H9 (cell line): ENCODE results near the gene TENM4. TPM values are rescaled to one million over a fixed set of nuclear protein-coding genes. Genes with fewer than 3 reads are reported as not detected.

ENCODE experiments used
- DNase-seq: peaks from one replicate; pipeline ENCODE4 v3.0.0-alpha.2; 2017
- H2AFZ ChIP-seq: one replicate; pipeline ENCODE4 v1.6.1; 2013; ENCODE audit warnings: mild to moderate bottlenecking, low read length, control low read depth, moderate library complexity
- H2AK5ac ChIP-seq: 2 replicates; pipeline ENCODE4 v1.6.1; 2013; ENCODE audit warnings: low read length, control low read depth, mixed read lengths; ENCODE audit not compliant: insufficient read length
- H2BK120ac ChIP-seq: one replicate; pipeline ENCODE4 v1.6.1; 2013; ENCODE audit warnings: low read depth, mild to moderate bottlenecking, low read length, control low read depth, inconsistent platforms; ENCODE audit not compliant: poor library complexity, severe bottlenecking
- H2BK12ac ChIP-seq: 2 replicates; pipeline ENCODE4 v1.6.1; 2013; ENCODE audit warnings: low read length, control low read depth, mixed read lengths, low read depth; ENCODE audit not compliant: insufficient read length
- H2BK15ac ChIP-seq: 2 replicates; pipeline ENCODE4 v1.6.1; 2013; ENCODE audit warnings: low read depth, low read length, control low read depth
- H2BK20ac ChIP-seq: one replicate; pipeline ENCODE4 v1.6.1; 2013; ENCODE audit warnings: low read depth, mild to moderate bottlenecking, low read length, control low read depth, inconsistent platforms; ENCODE audit not compliant: poor library complexity, severe bottlenecking
- H2BK5ac ChIP-seq: 2 replicates; pipeline ENCODE4 v1.6.1; 2013; ENCODE audit warnings: low read length, control low read depth, mixed read lengths; ENCODE audit not compliant: insufficient read length
- H3K14ac ChIP-seq: 2 replicates; pipeline ENCODE4 v1.6.1; 2013; ENCODE audit warnings: low read length, control low read depth; ENCODE audit not compliant: insufficient read depth
- H3K18ac ChIP-seq: 2 replicates; pipeline ENCODE4 v1.6.1; 2013; ENCODE audit warnings: low read depth, mild to moderate bottlenecking, mixed read lengths, low read length, control low read depth; ENCODE audit not compliant: insufficient read length
- H3K23ac ChIP-seq: 2 replicates; pipeline ENCODE4 v1.6.1; 2013; ENCODE audit warnings: low read length, control low read depth, mixed read lengths, low read depth; ENCODE audit not compliant: insufficient read length
- H3K23me2 ChIP-seq: 2 replicates; pipeline ENCODE4 v1.6.1; 2013; ENCODE audit warnings: low read depth, mild to moderate bottlenecking, mixed read lengths, low read length, control low read depth; ENCODE audit not compliant: insufficient read length, poor library complexity, severe bottlenecking
- H3K27ac ChIP-seq: 2 replicates; pipeline ENCODE4 v1.5.1; 2013; ENCODE audit warnings: low read length, control low read depth, mixed read lengths, low read depth; ENCODE audit not compliant: insufficient read length
- H3K27me3 ChIP-seq: 2 replicates; pipeline ENCODE4 v1.6.1; 2013; ENCODE audit warnings: low read length, control low read depth, inconsistent platforms; ENCODE audit not compliant: insufficient read depth
- H3K4ac ChIP-seq: 2 replicates; pipeline ENCODE4 v1.6.1; 2013; ENCODE audit warnings: low read depth, mild to moderate bottlenecking, control low read depth, inconsistent platforms, low read length, moderate library complexity
- H3K4me1 ChIP-seq: 2 replicates; pipeline ENCODE4 v1.6.1; 2013; ENCODE audit warnings: low read length, control low read depth, inconsistent platforms; ENCODE audit not compliant: insufficient read depth
- H3K4me2 ChIP-seq: 2 replicates; pipeline ENCODE4 v1.6.1; 2013; ENCODE audit warnings: low read length, control low read depth, mixed read lengths; ENCODE audit not compliant: insufficient read length, insufficient read depth
- H3K56ac ChIP-seq: 2 replicates; pipeline ENCODE4 v1.6.1; 2013; ENCODE audit warnings: low read depth, mild to moderate bottlenecking, mixed read lengths, low read length, control low read depth; ENCODE audit not compliant: insufficient read length
- H3K79me1 ChIP-seq: 2 replicates; pipeline ENCODE4 v1.6.1; 2013; ENCODE audit warnings: low read depth, mild to moderate bottlenecking, moderate library complexity, low read length, control low read depth, inconsistent platforms; ENCODE audit not compliant: insufficient read depth, poor library complexity, severe bottlenecking
- H3K79me2 ChIP-seq: 2 replicates; pipeline ENCODE4 v1.6.1; 2013; ENCODE audit warnings: low read length, control low read depth, inconsistent platforms; ENCODE audit not compliant: insufficient read depth
- H3K9ac ChIP-seq: 2 replicates; pipeline ENCODE4 v1.6.1; 2013; ENCODE audit warnings: low read length, control low read depth, mixed read lengths; ENCODE audit not compliant: insufficient read length; ENCODE audit errors: extremely low read depth
- H3K9me3 ChIP-seq: one replicate; pipeline ENCODE4 v1.6.1; 2013; ENCODE audit warnings: low read depth, low read length, inconsistent platforms; ENCODE audit not compliant: control insufficient read depth
- H3T11ph ChIP-seq: one replicate; pipeline ENCODE4 v1.6.1; 2013; ENCODE audit warnings: mild to moderate bottlenecking, low read length, control low read depth, inconsistent platforms
- H4K20me1 ChIP-seq: one replicate; pipeline ENCODE4 v1.6.1; 2013; ENCODE audit not compliant: control insufficient read depth, insufficient read length, insufficient read depth
- H4K5ac ChIP-seq: 2 replicates; pipeline ENCODE4 v1.6.1; 2013; ENCODE audit warnings: low read depth, mild to moderate bottlenecking, mixed read lengths, low read length, control low read depth; ENCODE audit not compliant: insufficient read length
- H4K8ac ChIP-seq: replicated peaks from 2 replicates; pipeline ENCODE4 v1.6.1; 2013; ENCODE audit warnings: low read length, control low read depth, mixed read lengths, low read depth; ENCODE audit not compliant: insufficient read length
- H4K91ac ChIP-seq: 2 replicates; pipeline ENCODE4 v1.6.1; 2013; ENCODE audit warnings: low read depth, mild to moderate bottlenecking, moderate library complexity, mixed read lengths, low read length, control low read depth; ENCODE audit not compliant: insufficient read length
- H3K27ac Mint-ChIP-seq, 3 experiments: 2 replicates in 2 of 3; 3 replicates in 1 of 3; pipeline ENCODE4 v1.8.0; 2020 to 2021; ENCODE audit warnings: mixed read lengths in 3 of 3, mild to moderate bottlenecking in 1 of 3, moderate library complexity in 1 of 3
- H3K27me3 Mint-ChIP-seq: 2 replicates; pipeline ENCODE4 v1.8.0; 2021; ENCODE audit warnings: low read depth, mild to moderate bottlenecking, moderate library complexity, mixed read lengths
- H3K36me3 Mint-ChIP-seq, 3 experiments: 2 replicates in 2 of 3; 3 replicates in 1 of 3; pipeline ENCODE4 v1.8.0; 2020 to 2021; ENCODE audit warnings: low read depth in 3 of 3, mixed read lengths in 3 of 3; ENCODE audit not compliant: insufficient read depth in 1 of 3
- H3K4me1 Mint-ChIP-seq, 2 experiments: 2 replicates each; pipeline ENCODE4 v1.8.0; 2020; ENCODE audit warnings: mixed read lengths in 2 of 2
- H3K4me3 Mint-ChIP-seq, 2 experiments: 2 replicates in 1 of 2; 3 replicates in 1 of 2; pipeline ENCODE4 v1.8.0; 2020 to 2021; ENCODE audit warnings: mild to moderate bottlenecking in 2 of 2, mixed read lengths in 2 of 2, moderate library complexity in 1 of 2
- H3K9me3 Mint-ChIP-seq, 2 experiments: 2 replicates in 1 of 2; 3 replicates in 1 of 2; pipeline ENCODE4 v1.8.0; 2020; ENCODE audit warnings: mild to moderate bottlenecking in 2 of 2, mixed read lengths in 2 of 2, moderate library complexity in 1 of 2
- WGBS: extraction: QIAGEN DNeasy Blood & Tissue Kit; methylation state at CpG from one replicate; pipeline ENCODE4 v1.1.7; 2013; ENCODE audit warnings: missing lambda C conversion rate, low lambda C conversion rate, mixed read lengths; ENCODE audit not compliant: insufficient read length; ENCODE audit errors: extremely low coverage; 5-methylcytosine and 5-hydroxymethylcytosine counted together
- total RNA-seq: library from RNA; stranded (reverse); gene quantifications from 2 replicates; pipeline ENCODE4 v1.2.1, GENCODE V29; 2021
- TF ChIP-seq, protein P1 (sequence below): fragments of 200-600 bp; sonication (generic); conservative IDR thresholded peaks from 3 replicates; pipeline ENCODE4 v1.8.0; 2021; ENCODE audit warnings: antibody characterized with exemption, mild to moderate bottlenecking

Gene TENM4
- total RNA-seq, 1 experiment from 2014 or later, result 4.6 TPM

DNA sequence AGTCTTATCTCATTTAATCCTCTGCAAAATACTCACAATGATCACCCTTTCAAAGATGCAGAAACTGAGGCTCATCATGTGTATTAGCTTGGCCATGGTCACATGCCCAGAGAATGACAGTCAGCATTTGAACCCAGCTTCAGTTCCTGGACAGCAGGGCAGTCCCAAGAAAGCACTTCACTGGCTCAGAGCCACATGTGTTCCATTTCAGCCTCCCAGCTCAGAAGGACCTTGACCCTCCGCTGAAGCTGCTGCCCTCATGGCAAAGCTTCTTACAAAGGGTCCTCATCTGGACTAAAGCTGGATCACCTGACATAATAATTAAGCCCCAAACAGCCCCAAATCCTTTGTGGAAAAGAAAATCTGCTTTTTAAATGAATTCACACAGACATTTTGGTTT is 37.0 kb downstream of the TENM4 start:
- Histone ChIP-seq H4K5ac (no peak overlapping the region), H3K23ac (no peak overlapping the region), H3K23me2 (no peaks in the 10 kb centered on the region), H2BK5ac (no peak overlapping the region), H3T11ph (no peak overlapping the region), H3K18ac (no peak overlapping the region), H3K9me3 (no peaks in the 10 kb centered on the region), H3K14ac (no peak overlapping the region), H3K4me2 (no peak overlapping the region), H3K56ac (no peak overlapping the region), H2BK120ac (no peak overlapping the region), H4K8ac (no peak overlapping the region), H3K79me2 (no peaks in the 10 kb centered on the region), H2BK20ac (no peak overlapping the region), H3K27me3 (no peaks in the 10 kb centered on the region), H3K9ac (no peak overlapping the region), H4K20me1 (no peaks in the 10 kb centered on the region), H4K91ac (no peak overlapping the region), H2AK5ac (no peak overlapping the region), H3K4ac (no peak overlapping the region), H2BK15ac (no peak overlapping the region), H2AFZ (no peak overlapping the region), H3K27ac (no peak overlapping the region), H2BK12ac (no peak overlapping the region), H3K79me1 (no peaks in the 10 kb centered on the region), H3K4me1 (no peaks in the 10 kb centered on the region)
- Mint-ChIP-seq H3K4me1 (peaks cover 3 to 10% of the 10 kb centered on the region in 2 experiments; a peak in 3 of 4 replicates), H3K9me3 (no peaks in the 10 kb centered on the region), H3K36me3 (no peaks in the 10 kb centered on the region), H3K4me3 (no peak overlapping the region), H3K27me3 (no peaks in the 10 kb centered on the region), H3K27ac (no peak overlapping the region)
- no CpG with 5 or more reads among the region's 1 CpG for WGBS
- no peak for DNase-seq
- TF ChIP-seq, protein P1, sequence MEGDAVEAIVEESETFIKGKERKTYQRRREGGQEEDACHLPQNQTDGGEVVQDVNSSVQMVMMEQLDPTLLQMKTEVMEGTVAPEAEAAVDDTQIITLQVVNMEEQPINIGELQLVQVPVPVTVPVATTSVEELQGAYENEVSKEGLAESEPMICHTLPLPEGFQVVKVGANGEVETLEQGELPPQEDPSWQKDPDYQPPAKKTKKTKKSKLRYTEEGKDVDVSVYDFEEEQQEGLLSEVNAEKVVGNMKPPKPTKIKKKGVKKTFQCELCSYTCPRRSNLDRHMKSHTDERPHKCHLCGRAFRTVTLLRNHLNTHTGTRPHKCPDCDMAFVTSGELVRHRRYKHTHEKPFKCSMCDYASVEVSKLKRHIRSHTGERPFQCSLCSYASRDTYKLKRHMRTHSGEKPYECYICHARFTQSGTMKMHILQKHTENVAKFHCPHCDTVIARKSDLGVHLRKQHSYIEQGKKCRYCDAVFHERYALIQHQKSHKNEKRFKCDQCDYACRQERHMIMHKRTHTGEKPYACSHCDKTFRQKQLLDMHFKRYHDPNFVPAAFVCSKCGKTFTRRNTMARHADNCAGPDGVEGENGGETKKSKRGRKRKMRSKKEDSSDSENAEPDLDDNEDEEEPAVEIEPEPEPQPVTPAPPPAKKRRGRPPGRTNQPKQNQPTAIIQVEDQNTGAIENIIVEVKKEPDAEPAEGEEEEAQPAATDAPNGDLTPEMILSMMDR, result no peak
